Keratinocyte (primary cell): ENCODE results near the gene PLEKHH1. TPM values are rescaled to one million over a fixed set of nuclear protein-coding genes. Genes with fewer than 3 reads are reported as not detected.
A peak's percentile ranks its signal among the peaks of the same experiment; 100 is the strongest.

Experiments
- DNase-seq: peaks from one replicate; pipeline ENCODE4 v3.0.0-alpha.2; 2011; ENCODE audit warnings: low read depth, missing footprints, low spot score
- FAIRE-seq: peaks from 2 replicates; lab custom pipeline; 2011; peaks lifted over from hg19 to GRCh38; lab: Jason Lieb, UNC
- H2AFZ ChIP-seq: 2 replicates; pipeline ENCODE4 v1.6.0; 2012; ENCODE audit warnings: low read length, control low read depth, inconsistent platforms; ENCODE audit not compliant: control insufficient read depth
- H3K27ac ChIP-seq: 2 replicates; pipeline ENCODE4 v1.5.1; 2011; ENCODE audit warnings: low read length; ENCODE audit not compliant: control insufficient read depth, insufficient read depth
- H3K27me3 ChIP-seq: 3 replicates; pipeline ENCODE4 v1.6.0; 2011; ENCODE audit warnings: low read length; ENCODE audit not compliant: control insufficient read depth, insufficient read depth; ENCODE audit errors: extremely low read depth
- H3K36me3 ChIP-seq, 2 experiments: 2 replicates in 1 of 2; 3 replicates in 1 of 2; pipeline ENCODE4 v1.5.1; 2011; ENCODE audit warnings: low read length in 2 of 2, mild to moderate bottlenecking in 1 of 2; ENCODE audit not compliant: control insufficient read depth in 2 of 2, insufficient read depth in 2 of 2; ENCODE audit errors: extremely low read depth in 1 of 2
- H3K4me1 ChIP-seq: 3 replicates; pipeline ENCODE4 v1.5.1; 2011; ENCODE audit warnings: low read length; ENCODE audit not compliant: control insufficient read depth, insufficient read depth; ENCODE audit errors: extremely low read depth
- H3K4me2 ChIP-seq: 3 replicates; pipeline ENCODE4 v1.6.0; 2011; ENCODE audit warnings: low read depth, low read length; ENCODE audit not compliant: control insufficient read depth, insufficient read depth; ENCODE audit errors: extremely low read depth
- H3K4me3 ChIP-seq, 3 experiments: fragments of 200-600 bp in 1 of 3; sonication (generic) in 1 of 3; 2 replicates in 2 of 3; 3 replicates in 1 of 3; pipeline ENCODE4 v1.5.1; 2011 to 2016; ENCODE audit warnings: low read length in 3 of 3, mild to moderate bottlenecking in 3 of 3, control low read depth in 2 of 3, inconsistent platforms in 1 of 3, low read depth in 1 of 3, mixed read lengths in 1 of 3, mixed run types in 1 of 3, moderate library complexity in 1 of 3; ENCODE audit not compliant: control insufficient read depth in 2 of 3, insufficient read depth in 2 of 3; ENCODE audit errors: extremely low read depth in 1 of 3
- H3K79me2 ChIP-seq: 2 replicates; pipeline ENCODE4 v1.6.0; 2012; ENCODE audit warnings: low read length; ENCODE audit not compliant: control insufficient read depth, insufficient read depth
- H3K9ac ChIP-seq: 3 replicates; pipeline ENCODE4 v1.6.0; 2011; ENCODE audit warnings: low read length; ENCODE audit not compliant: control insufficient read depth, insufficient read depth; ENCODE audit errors: extremely low read depth
- H3K9me1 ChIP-seq: 3 replicates; pipeline ENCODE4 v1.6.0; 2011; ENCODE audit warnings: low read length; ENCODE audit not compliant: control insufficient read depth, insufficient read depth; ENCODE audit errors: extremely low read depth
- H3K9me3 ChIP-seq: 2 replicates; pipeline ENCODE4 v1.5.1; 2012; ENCODE audit warnings: low read depth, low read length; ENCODE audit not compliant: control insufficient read depth
- H4K20me1 ChIP-seq: 3 replicates; pipeline ENCODE4 v1.6.0; 2011; ENCODE audit warnings: low read length; ENCODE audit not compliant: control insufficient read depth, insufficient read depth; ENCODE audit errors: extremely low read depth
- CTCF ChIP-seq, 3 experiments: IDR thresholded peaks in 1 of 3; conservative IDR thresholded peaks in 1 of 3; optimal IDR thresholded peaks in 1 of 3; 2 replicates in 2 of 3; 3 replicates in 1 of 3; pipeline versions ENCODE3 to v1.5.1; 2011; ENCODE audit warnings: low read length in 3 of 3, mild to moderate bottlenecking in 3 of 3, moderate library complexity in 2 of 3, control low read depth in 1 of 3, inconsistent platforms in 1 of 3; ENCODE audit not compliant: insufficient read depth in 2 of 3; ENCODE audit errors: extremely low read depth in 1 of 3
- EZH2 ChIP-seq: IDR thresholded peaks from one replicate; pipeline ENCODE4 v1.6.1; 2012; ENCODE audit warnings: inconsistent platforms, mild to moderate bottlenecking, low read length, moderate library complexity
- dilution Hi-C: fragments of 300-500 bp; cut with MboI; formaldehyde crosslinking; loops from one replicate; pipeline ENCODE4 v1.7.0; 2020; ENCODE audit warnings: low sequenced_read_pairs; ENCODE audit not compliant: extremely low pct_ligation_motif_present
- polyA plus RNA-seq, 5 experiments: library from polyadenylated mRNA; depleted of rRNA in 3 of 5; stranded (reverse) in 3 of 5; stranded (forward) in 1 of 5; unstranded in 1 of 5; fragments of >200 nt; gene quantifications; 1 replicate in 1 of 5; 2 replicates in 3 of 5; 3 replicates in 1 of 5; pipeline versions ENCODE4 v1.2.1 to v1.2.3, GENCODE V29; 2011 to 2012; ENCODE audit warnings: missing spikeins in 2 of 5, low read depth in 1 of 5, low replicate concordance in 1 of 5

Gene PLEKHH1
- polyA plus RNA-seq, 1 donor (not counting 4 experiments of a cell fraction or from before 2014, with no cell fraction given), result 4.4 TPM

- H3K9ac ChIP-seq, result no peak overlapping the region
- no peak overlapping the region for H2AFZ ChIP-seq
- H3K4me1 ChIP-seq, result peaks cover 9% of the 10 kb centered on the region
- H3K79me2 ChIP-seq, result no peaks in the 10 kb centered on the region
- H3K36me3 ChIP-seq, result no peaks in the 10 kb centered on the region
- dilution Hi-C loops, result no loop called here
- no peaks in the 10 kb centered on the region for H3K9me1 ChIP-seq
- no peak overlapping the region for H3K4me2 ChIP-seq
- H4K20me1 ChIP-seq, result no peaks in the 10 kb centered on the region
- DNase-seq (no peak), FAIRE-seq (no peak)
- H3K9me3 ChIP-seq, result no peaks in the 10 kb centered on the region
- no peak overlapping the region for H3K27ac ChIP-seq
- no peaks in the 10 kb centered on the region for H3K27me3 ChIP-seq
- no peak overlapping the region for H3K4me3 ChIP-seq
- TF ChIP-seq CTCF (optimal IDR thresholded peaks at IDR 0.05 in 1 of 3, IDR thresholded peaks at IDR 0.05 in 1 of 3, conservative IDR thresholded peaks at IDR 0.05 in 1 of 3; ENCODE audit: extremely low read depth in 1 of 3, insufficient read depth in 2 of 3, low read length in 3 of 3) (no peak), EZH2 (no peak)
Measured at GRCh38 chr14:67512463-67513310, 20.4 kb upstream of the PLEKHH1 start.

GRCh38 chr14:67513631-67514108 is 19.4 kb upstream of the PLEKHH1 start:
- no peak for TF ChIP-seq EZH2
- no peak for TF ChIP-seq CTCF (optimal IDR thresholded peaks at IDR 0.05 in 1 of 3, IDR thresholded peaks at IDR 0.05 in 1 of 3, conservative IDR thresholded peaks at IDR 0.05 in 1 of 3; ENCODE audit: extremely low read depth in 1 of 3, insufficient read depth in 2 of 3, low read length in 3 of 3)
- H3K4me2 ChIP-seq, result no peak overlapping the region
- H3K9ac ChIP-seq, result no peak overlapping the region
- no peak overlapping the region for H2AFZ ChIP-seq
- no peak overlapping the region for H3K27ac ChIP-seq
- H3K4me3 ChIP-seq, result no peak overlapping the region
- peaks cover 9% of the 10 kb centered on the region for H3K4me1 ChIP-seq
- H3K79me2 ChIP-seq, result no peaks in the 10 kb centered on the region
- no peaks in the 10 kb centered on the region for H3K9me3 ChIP-seq
- FAIRE-seq (peak; percentile 49), DNase-seq (no peak)
- H4K20me1 ChIP-seq, result no peaks in the 10 kb centered on the region
- no peaks in the 10 kb centered on the region for H3K36me3 ChIP-seq
- dilution Hi-C loops, result no loop called here
- H3K27me3 ChIP-seq, result peaks cover 2% of the 10 kb centered on the region
- H3K9me1 ChIP-seq, result no peaks in the 10 kb centered on the region
